AG04449 (cell line): ENCODE measurements around the gene ACSS3.

Source experiments
- CTCF ChIA-PET: fragments of 350-600 bp; formaldehyde crosslinking; extraction: SDS; loops from one replicate; lab custom pipeline; 2021; ENCODE audit warnings: antibody characterized with exemption; lab: Yijun Ruan, JAX
- POLR2A ChIA-PET: fragments of 400-600, 350-600 bp; formaldehyde crosslinking; extraction: SDS; loops from one replicate; lab custom pipeline; 2020; ENCODE audit warnings: antibody characterized with exemption, inconsistent platforms; lab: Yijun Ruan, JAX
- DNase-seq: peaks from one replicate; pipeline ENCODE4 v3.0.0-alpha.2; 2010; ENCODE audit warnings: low read depth, low spot score
- H3K4me3 ChIP-seq: 2 replicates; pipeline ENCODE4 v1.5.1; 2011; ENCODE audit warnings: low read depth, mild to moderate bottlenecking, control low read depth, low read length
- CTCF ChIP-seq: IDR thresholded peaks from one replicate; pipeline ENCODE4 v1.5.1; 2011; ENCODE audit warnings: mild to moderate bottlenecking, moderate library complexity, low read length, control low read depth, inconsistent platforms; ENCODE audit not compliant: insufficient read depth; ENCODE audit errors: missing control alignments

The ACSS3 gene

GRCh38 chr12:81170072-81170471, 92.2 kb downstream of the ACSS3 start:
- CTCF ChIA-PET: no interaction called here
- no peak overlapping the region for H3K4me3 ChIP-seq
- POLR2A ChIA-PET: no interaction called here
- DNase-seq: no peak
- TF ChIP-seq CTCF: no peak

GRCh38 chr12:81172851-81173250, 95.0 kb downstream of the ACSS3 start:
- ChIA-PET POLR2A (no interaction called here), CTCF (no interaction called here)

GRCh38 chr12:81174664-81175063, 96.8 kb downstream of the ACSS3 start:
- H3K4me3 ChIP-seq: no peak overlapping the region
- ChIA-PET CTCF (no interaction called here), POLR2A (no interaction called here)
- no peak for DNase-seq
- TF ChIP-seq CTCF: no peak

More at GRCh38 chr12:81172851-81173250, 95.0 kb downstream of the ACSS3 start:
- no peak overlapping the region for H3K4me3 ChIP-seq
- no peak for TF ChIP-seq CTCF
- no peak for DNase-seq

GRCh38 chr12:81176796-81177195, 98.9 kb downstream of the ACSS3 start:
- ChIA-PET POLR2A (no interaction called here), CTCF (no interaction called here)
- no peak for DNase-seq
- no peak overlapping the region for H3K4me3 ChIP-seq
- TF ChIP-seq CTCF: no peak

- DNase-seq: no peak
- CTCF ChIA-PET: no interaction called here
- POLR2A ChIA-PET: no interaction called here
- no peak overlapping the region for H3K4me3 ChIP-seq
- no peak for TF ChIP-seq CTCF
Observed at GRCh38 chr12:81181691-81182090, 103.8 kb downstream of the ACSS3 start.

GRCh38 chr12:81187686-81188085, 109.8 kb downstream of the ACSS3 start:
- no peak for TF ChIP-seq CTCF
- no peak overlapping the region for H3K4me3 ChIP-seq
- DNase-seq: no peak
- POLR2A ChIA-PET: no interaction called here
- CTCF ChIA-PET: no interaction called here
